Peyer's patch (tissue), 4 donors: ENCODE results near the gene DMKN.

ENCODE experiments used
- POLR2A ChIP-seq, 2 donors: fragments of 450-650 bp; IDR thresholded peaks; one replicate each; pipeline ENCODE4 v1.5.1; 2017; ENCODE audit warnings: antibody characterized with exemption in 2 of 2, mild to moderate bottlenecking in 2 of 2, moderate library complexity in 2 of 2
- TF ChIP-seq, protein P1 (sequence below), 6 experiments: fragments of 450-650 bp in 4 of 6; fragments of 200-600 bp in 2 of 6; sonication (generic) in 1 of 6; IDR thresholded peaks; one replicate each; pipeline ENCODE4 v1.5.1; 2017 to 2019; ENCODE audit warnings: antibody characterized with exemption in 6 of 6, mild to moderate bottlenecking in 3 of 6, moderate library complexity in 1 of 6

DNA sequence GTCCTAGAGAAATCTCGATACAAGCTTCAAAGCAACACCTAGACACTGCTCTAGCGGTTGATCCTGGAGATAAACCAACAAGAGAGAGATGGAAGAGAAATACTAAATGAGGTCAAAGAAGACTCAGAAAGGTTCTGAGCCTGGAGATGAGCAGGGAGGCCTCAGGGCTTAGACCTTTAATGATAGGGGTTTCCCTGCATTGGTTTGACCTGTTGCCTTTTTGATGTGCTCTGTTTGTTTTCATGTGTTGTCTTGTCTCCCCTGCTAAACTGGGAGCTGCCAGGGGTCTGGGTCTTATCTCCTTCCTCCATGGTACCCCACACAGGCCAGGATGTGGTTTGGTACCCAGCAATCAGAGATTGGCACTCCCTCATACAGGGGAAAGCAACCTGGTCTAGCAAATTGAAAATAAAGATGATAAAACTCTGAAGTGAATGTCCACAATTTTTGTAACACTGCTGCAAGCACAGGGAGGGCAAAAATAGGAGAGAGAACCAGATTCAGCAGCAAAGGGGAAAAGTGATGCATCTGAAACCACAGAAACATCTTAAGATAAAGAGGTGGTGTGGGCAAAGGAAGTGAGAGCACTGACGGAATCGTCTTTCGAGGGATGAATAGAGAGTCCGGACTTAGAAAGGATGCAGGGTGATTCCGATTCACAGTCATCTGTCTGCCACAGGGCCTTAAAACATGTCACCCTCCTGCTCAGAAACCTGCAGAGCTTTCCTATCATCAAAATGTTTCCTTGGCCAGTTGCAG lies 61.9 kb downstream of the DMKN start:
- TF ChIP-seq, protein P1, sequence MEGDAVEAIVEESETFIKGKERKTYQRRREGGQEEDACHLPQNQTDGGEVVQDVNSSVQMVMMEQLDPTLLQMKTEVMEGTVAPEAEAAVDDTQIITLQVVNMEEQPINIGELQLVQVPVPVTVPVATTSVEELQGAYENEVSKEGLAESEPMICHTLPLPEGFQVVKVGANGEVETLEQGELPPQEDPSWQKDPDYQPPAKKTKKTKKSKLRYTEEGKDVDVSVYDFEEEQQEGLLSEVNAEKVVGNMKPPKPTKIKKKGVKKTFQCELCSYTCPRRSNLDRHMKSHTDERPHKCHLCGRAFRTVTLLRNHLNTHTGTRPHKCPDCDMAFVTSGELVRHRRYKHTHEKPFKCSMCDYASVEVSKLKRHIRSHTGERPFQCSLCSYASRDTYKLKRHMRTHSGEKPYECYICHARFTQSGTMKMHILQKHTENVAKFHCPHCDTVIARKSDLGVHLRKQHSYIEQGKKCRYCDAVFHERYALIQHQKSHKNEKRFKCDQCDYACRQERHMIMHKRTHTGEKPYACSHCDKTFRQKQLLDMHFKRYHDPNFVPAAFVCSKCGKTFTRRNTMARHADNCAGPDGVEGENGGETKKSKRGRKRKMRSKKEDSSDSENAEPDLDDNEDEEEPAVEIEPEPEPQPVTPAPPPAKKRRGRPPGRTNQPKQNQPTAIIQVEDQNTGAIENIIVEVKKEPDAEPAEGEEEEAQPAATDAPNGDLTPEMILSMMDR (IDR thresholded peaks at IDR 0.05) = no peak
- TF ChIP-seq POLR2A (IDR thresholded peaks at IDR 0.05) = no peak
